D341Med (cell line): ENCODE data around the gene TBC1D21.

ENCODE experiments used
- DNase-seq: peaks from one replicate; pipeline ENCODE4 v3.0.0; 2012; ENCODE audit warnings: low spot score

Gene TBC1D21, protein sequence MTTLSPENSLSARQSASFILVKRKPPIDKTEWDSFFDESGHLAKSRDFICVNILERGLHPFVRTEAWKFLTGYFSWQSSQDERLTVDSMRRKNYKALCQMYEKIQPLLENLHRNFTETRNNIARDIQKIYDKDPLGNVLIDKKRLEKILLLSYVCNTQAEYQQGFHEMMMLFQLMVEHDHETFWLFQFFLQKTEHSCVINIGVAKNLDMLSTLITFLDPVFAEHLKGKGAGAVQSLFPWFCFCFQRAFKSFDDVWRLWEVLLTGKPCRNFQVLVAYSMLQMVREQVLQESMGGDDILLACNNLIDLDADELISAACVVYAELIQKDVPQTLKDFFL

DNA sequence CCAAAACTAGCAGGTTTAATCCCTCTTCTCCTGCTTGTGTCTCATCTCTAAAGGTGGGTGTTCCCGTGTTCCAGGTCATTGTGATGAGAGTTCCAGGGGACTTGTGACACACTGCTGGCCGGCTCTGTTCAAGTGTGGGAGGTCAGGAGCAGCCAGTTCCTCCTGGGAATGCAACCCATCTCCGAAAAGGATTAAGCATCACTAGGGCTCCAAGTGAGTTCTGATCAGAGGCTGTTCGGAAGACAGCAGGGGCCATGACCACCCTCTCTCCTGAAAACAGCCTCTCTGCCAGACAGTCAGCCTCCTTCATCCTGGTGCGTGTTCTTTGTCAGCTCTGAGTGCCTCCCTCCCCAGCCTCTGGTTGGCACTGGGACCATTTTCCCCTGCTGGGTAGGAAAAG lies at the start of gene TBC1D21:
TSS of gene TBC1D21 (plus strand) at position 109 of the 400 bp plus-strand sequence. CDS start at position 255, 146 bp downstream.
- DNase-seq, result no peak

DNA sequence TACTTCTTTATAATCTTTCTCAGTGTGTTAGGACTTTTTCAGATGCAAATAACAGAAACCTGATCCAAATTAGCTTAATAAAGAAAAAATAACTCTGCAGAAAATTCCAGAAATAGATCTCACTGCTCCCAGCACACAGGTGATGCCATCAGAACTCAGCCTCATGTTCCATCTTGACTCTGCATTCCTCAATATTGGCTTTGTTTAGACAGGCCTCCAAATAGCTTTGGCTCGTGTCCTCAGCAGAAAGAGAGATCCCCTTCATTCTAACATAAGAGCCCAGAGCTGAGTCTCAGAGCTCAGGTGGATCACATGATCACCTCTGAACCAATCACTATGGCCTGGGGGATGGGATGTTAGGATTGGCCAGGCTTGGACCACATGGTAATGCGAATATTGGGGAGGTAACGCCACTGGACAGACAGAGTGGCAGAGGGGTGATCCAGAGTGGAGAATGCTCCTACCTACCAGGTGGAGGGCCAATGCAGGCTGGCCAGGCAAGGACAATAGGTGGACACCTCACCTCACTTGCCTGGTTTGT lies 46.6 kb upstream of the TBC1D21 start:
- no peak for DNase-seq

DNA sequence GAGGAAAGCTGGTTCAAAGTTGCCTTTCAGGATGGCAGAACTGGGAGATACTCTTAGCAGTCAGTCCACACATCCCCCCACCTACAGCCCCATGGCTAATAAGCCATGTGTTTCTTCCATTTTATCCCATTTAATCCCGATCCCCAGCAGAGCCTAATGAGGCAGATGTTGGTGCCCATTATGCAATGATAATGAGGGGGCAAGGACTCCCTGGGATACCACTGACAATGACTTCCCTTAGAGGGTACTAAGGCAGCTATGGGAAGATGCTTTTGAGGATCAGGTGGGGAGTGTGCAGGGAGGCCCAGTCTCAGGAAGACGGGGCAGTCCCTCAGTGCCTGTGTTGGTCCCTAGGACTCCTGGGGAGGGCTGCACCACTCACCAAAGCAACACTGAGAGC lies 43.8 kb upstream of the TBC1D21 start:
- peak; percentile 58 for DNase-seq

DNA sequence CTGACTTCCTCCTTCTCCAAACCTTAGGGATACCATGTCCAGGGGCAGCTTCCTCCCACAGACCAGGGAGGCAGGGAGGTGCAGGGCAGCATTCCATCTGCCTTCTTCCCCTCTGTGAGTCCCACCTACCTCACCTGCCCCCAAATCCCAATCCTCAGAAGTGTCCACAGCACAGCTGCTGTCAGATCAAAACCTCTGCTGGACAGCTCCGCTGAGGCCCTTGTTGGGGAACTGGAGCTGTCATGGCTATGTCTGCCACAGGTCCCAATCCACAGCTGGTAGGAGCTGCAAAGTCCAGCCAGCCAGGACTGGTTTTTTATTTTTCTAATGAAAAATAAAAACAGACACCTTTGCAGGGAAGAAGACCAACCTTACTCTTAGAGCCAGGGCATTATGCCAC lies 40.7 kb upstream of the TBC1D21 start:
- no peak for DNase-seq

DNA sequence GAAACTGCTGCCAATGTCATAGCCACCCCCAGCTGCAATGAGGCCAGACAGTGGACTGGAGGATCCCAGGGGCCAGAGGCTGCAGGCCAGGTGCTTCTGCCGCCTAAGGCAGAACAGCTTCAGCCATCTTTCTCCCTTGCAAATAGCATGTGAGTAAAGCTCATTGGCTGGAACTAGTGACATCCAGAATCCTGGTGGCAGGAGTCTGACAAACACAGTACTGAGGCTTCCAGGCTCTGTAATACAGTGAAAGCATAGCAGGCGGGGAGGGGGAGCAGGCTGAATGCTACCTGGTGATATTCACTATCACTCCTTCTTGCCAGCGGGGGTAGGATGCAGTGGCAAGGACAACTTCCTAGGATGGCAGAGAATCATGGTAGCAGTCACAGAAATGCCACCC lies 36.5 kb upstream of the TBC1D21 start:
- no peak for DNase-seq

DNA sequence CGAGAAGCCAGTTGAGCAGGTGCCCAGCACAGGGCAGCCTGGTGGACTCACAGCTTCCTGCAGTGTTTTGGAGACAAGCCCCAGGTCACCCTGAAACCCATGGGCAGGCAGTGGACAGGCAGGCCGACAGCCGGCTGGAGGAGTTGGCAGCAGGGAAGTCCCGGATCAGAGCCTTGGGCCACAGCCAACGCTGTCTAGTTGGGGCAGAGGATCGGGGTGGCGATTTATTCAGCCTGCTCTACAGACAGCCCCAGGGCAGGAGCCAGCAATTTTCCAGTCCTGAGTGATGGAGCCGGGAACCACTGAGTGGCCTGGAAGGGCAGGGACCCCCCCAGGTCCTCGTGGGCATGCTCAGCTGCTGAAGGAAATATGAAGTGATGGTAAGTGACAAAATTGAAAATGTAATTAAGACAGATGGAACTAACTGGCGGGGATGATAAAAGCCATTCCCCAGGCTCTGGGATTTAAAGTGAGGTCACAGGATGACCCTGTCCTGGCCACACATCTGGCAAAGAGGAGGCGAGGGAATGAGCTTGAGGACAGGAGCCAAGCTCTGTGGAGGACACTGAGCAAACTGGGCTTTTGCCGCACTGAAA lies 34.4 kb upstream of the TBC1D21 start:
- DNase-seq, result no peak

DNA sequence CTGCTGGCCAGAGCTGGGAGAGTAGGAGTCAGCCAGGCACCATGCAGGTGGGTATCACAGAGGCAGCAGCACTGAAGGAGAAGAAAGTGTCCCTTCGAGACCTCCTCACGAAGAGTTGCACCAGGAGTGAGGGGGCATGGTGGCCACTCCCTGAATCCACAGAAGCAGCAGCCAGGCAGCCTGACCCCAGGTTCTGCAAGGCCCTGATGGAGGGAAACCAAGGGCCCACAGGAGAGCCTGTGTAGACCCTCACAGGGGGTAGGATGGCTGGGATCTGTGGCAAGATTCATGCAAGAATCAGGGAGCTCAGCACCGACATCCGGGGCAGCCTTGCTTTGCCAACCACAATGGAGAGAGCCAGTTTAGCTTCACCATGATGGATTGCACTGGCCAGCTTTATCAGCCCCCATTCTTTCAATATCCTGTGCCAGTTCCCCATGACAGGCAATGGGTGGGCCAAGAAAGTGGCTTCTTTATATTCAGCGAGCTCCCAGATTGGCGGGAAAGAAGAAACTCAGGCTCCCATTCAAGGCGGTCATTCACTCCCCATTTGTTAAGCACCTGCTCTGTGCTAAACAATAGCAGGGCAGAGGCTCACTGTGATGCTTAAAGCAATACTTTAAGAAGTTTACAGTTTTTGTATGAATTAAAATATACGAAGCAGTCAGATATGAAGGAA lies 33.5 kb upstream of the TBC1D21 start:
- DNase-seq, result no peak

DNA sequence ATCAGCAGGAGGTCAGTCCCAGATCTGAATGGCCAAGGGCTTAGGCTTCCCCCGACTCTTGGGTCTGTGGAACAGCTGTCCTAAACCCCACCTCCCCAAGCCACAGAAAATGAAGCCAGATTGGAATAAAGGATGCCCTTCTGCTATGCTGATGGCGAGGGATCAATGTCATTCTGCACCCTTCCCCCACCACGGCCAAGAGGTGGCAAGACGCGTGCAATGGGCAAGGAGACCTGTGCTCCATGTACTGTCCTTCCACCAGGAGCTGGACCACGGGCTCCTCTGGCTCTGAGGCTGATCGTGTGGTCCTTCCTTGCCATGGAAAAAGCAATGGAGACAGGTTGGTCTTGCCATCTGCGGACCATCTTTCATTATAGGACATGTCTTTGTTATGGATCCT lies 32.6 kb upstream of the TBC1D21 start:
- DNase-seq, result no peak

DNA sequence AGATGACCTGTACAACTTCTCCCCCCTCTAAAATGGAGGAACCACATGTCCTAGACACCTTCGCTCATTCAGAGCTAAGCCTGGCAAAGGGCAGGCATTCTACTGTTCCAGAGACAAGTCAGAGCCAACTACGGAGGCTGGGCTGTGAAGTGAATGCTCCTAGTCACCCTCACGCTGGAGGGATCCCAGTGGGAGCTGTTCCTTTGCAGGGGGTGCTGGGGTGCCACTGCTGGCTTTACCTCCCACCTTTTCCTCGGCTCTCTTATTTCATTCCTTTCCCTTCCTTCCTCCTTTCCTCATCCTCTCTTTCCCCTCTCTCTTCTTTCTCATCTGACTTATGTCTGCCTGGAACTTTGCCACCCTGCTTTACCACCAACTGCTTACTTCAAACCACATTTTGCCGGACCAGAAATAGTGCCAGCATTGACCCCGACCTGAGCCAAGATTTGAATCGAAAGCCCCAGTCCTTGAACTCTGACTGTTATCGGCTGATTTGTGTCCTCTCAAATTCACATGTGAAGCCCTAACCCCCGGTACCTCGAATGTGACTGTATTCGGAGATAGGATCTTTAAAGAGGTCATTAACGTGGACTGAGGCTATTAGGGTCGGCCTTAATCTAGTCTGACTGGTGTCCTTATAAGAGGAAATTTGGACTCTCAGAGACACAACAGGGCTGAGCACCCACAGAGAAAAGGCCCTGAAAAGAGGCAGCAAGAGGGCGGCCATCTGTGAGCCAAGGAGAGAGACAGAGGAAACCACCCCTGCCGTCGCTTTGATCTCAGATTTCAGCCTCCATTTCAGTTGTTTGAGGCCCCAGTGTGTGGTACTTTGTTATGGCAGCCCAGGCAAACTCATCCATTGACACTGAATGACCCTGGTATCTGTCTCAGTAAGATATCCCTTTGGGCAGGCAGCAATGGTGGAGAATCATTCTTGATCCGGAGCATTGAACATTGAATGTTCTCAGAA lies 31.3 kb upstream of the TBC1D21 start:
- DNase-seq, result no peak

DNA sequence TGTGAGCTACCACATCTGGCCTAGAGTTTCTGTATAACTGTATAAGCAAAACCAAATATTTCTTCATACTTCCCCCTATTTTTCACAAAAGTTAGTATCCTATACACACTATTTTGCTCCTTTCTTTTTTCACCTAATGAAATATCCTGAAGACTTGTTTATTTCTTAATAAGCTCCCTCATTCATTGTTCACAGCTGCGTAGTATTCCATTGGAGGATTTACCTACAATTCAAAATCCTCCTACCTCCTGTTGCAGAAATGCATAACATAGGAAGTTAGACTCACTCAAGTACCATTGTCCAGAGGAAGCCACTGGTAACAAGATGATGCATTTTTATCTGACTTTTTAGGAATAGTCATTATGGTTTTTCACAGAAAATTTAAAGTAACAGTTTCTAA lies 29.6 kb upstream of the TBC1D21 start:
- no peak for DNase-seq

DNA sequence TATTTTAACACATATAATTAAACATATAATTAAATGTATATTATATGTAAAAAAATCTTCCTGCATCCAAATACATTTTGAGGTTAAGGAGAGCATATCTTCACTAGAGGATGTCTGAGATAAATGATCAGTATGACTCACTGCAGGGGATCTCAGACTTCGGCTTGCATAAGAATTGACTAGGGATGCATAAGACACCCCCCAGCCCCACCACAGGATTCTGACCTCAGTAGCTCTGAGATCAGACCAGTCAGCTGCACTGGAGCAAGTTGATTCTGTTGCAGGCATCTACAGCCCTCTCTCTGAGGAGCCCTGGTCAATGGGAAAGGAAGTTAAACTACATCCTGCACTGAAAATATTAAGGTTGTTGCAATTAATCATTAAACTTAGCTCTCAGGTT lies 29.0 kb upstream of the TBC1D21 start:
- no peak for DNase-seq

DNA sequence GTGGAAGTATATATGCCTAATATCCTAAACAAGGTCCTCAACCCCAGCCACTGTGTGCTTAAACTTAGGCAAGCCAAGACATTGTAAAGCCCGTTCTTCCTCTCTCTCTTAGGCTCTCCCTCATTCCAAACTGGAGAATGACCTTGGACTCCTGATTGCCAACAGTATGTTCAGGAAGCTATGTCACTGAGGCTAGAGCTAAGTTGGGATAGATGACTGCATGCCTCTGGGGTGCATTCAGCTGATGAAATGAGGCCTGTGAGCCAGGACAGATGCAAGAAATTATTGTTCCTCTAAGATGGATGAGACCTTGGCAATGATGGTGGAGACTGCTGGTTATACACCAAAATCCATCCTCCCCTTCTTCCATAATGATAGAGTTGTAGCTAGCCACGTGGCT lies 27.9 kb upstream of the TBC1D21 start:
- DNase-seq, result no peak

DNA sequence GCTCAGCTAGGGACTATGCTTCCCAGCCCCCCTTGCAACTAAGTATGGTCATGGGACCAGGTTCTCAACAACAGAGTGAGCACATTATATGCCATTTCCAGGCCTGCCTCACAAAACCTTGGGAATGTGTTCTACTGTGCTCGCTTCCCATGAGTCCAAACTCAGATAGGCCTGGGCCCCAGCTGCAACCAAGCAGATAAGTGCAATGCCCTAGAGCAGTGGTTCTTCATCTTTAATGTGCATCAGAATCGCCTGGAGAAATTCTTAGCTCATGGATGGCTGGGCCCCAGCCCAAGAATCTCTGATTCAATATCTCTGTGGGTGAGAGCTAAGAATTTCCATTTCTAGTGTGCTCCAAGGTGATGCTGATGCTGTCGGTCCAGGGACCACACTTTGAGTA lies 27.5 kb upstream of the TBC1D21 start:
- DNase-seq, result no peak

DNA sequence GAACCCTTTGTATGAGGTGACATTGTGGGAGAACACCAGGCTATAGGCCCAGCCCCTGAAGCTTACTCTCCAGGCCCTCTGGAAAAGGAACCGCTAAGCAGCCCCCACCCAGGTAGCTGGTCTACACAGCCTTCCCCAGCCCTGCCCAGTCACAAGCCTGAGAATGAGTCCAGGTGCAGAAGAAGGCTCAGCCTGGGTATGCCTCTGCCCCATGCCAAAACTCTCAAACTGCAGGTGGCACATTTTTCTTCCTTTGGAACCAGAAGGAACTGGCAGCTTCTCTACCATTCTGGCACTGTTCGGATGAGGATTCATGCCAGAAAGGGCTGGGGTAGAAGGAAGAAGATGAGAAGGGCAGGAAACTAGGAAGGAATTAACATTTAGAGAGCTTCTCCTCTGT lies 23.7 kb upstream of the TBC1D21 start:
- no peak for DNase-seq

DNA sequence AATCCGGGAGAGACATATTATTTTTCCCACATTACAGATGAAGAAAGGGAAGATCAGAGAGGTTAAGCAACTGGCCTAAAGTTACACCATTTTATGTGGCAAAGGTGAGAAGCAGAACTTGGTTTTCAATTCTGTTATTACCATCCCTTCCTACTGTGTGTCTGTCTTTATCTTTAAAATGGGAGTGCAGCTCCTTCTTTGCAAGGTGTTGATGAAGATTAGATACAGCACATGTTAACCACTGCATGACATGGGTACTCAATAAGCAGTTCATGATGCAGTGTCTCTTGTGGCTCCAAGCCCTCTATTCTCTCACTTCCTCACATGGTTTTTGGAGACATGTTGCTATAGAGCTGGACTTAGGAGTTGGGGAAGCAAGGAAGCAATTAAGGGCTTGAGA lies 23.1 kb upstream of the TBC1D21 start:
- no peak for DNase-seq

DNA sequence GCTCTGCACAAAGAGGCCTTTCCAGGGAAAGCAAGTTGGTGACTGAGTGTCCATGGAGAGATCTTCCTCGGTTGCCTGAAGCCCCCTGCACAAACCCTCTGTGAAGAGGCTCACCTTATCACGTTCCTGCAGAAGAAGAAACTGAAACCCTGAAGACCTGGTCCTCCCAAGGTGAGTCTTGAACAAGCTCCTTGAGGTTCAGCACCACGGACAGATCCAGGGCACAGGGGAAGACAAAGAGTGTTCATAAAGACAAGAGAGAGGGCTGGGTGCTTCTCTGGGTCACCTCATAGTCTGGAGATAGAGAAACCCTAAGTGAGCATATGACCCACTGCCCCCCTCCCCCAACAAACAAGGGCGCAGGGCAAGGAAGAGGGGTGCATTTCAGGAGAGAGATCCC lies 21.7 kb upstream of the TBC1D21 start:
- DNase-seq, result no peak

DNA sequence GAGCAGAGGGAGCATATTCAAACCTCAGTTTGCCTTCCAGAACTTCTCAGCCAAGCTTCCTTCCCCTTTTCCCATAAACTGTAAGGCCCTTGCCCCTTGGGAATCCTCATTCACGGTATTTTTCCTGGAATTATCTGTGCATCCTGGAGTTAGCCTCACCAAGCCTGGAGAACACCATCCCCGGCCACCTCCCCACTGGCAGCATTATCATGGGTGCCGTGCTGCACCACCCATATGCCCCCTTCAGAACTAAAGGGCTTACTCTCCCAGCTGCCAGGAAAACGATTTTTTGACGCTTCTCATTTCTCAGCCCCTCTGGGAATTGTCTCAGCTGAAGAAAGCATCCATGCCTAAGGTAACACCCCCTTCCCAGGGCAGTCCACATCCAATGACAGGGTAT lies 20.9 kb upstream of the TBC1D21 start:
- DNase-seq, result no peak

DNA sequence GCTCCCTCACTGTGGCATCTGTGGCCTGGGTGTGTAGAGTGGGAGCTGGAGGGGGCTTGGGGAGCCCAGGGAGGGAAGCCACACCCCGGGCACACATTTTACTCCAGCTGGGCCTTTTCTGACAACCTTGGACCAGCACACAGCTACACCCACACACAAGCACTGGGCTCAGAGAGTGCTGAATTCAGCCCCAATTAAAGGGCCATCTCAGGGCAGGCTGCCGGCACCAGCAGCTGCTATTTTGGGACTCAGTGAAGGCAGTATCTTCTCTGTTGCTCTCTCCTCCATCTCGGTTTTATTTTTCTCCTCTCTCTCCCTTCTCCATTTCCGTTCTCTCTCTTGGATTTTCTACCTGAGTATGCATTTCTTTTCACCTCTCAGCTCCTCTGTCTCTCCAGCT lies 19.1 kb upstream of the TBC1D21 start:
- DNase-seq, result no peak

DNA sequence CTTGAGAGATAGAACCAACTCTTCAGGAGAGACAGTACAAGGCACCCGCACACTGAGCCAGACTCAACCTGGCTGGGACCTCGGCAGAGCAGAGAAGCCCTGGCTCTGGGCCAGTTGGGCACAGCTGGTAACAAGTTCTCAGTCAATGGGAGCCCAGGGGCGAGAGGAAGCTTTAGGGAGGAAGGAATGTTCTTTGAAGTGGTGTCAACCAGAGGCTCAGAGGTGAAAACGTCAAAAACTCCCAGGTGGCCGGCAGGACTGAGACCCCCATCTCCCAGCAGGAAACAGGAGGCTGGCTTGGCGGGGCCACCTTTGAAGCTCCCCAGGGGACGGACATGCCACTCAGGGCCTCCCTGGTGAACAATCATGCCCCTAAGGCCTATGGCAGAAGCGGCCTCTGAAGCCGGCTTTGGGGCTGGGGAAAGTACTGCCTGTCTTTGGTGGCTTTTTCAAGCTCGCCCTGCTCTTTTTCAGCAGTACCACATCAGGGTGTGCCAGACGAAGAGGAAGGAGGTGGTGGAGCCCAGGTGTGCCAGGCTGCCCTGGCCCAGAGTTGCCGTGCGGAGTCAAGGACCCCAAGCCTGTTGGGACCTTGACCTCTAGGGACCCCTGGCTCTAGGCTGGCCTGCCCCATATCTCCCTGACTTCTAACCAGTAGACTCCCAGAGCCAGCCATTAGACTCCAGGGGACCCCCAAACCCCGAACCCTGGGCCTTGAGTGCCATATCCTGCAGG lies 16.7 kb upstream of the TBC1D21 start:
- no peak for DNase-seq

DNA sequence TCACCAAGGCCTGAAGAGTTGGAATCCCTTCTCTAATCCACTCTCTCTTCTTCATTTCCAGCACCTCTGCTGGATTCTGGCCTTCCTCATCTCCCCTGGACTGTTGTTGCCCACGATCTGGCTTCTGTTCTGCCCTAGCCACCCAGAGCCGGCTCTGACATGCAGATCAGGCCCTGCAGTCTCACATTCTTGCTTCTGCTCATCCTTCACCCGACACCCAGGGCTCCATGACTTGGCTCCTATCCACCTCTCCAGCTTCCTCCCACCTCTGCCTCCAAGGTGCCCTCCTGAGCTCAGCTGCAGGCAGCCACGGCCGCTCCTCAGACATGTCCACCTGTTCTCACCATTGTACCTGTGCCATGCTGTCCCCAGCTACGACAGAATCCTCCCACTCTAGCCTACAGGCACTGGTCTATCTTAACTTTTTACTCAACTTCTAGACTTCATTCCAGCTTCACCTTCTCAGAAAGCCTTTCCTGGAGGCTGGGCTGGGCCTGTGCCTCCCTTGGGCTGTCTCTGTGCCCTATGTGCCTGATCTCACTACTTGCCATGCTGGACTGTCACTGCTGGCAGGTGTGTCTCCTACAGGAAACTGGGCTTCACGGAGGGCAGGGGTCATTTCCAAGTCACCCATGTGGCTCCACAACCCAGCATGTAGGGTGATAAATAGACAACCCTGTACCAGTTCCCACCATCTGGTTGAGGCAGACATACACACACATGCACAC lies 16.0 kb upstream of the TBC1D21 start:
- no peak for DNase-seq

DNA sequence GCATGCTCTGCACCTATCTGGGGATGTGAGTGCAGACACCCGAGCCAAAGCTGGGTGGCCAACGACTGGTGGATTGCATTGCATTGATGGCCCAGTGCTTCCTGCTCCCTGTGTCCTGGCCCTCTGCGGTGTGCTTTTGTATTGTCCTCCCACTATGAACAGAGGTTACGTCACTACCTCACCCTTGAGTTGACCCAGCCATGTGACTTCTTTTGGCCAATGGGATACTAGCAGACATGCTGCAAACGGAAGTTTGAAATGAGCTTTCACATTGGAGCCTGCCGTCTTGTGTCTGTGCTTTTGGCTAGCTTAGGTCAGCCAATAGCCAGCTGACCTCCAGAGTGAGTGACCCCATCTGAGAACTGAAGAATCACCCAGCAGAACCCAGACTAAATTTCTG lies 15.3 kb upstream of the TBC1D21 start:
- no peak for DNase-seq
